Gastrocnemius medialis (tissue), 4 donors: ENCODE data around the gene IDS.

Source experiments
- POLR2A ChIP-seq, 2 donors: fragments of 450-650 bp; IDR thresholded peaks; one replicate each; pipeline ENCODE4 v1.6.1; 2017; ENCODE audit warnings: antibody characterized with exemption in 2 of 2, mild to moderate bottlenecking in 2 of 2, moderate library complexity in 2 of 2
- TF ChIP-seq, protein P1 (sequence below), 5 experiments: fragments of 450-650 bp in 3 of 5; fragments of 200-600 bp in 2 of 5; sonication (generic) in 2 of 5; IDR thresholded peaks in 4 of 5; conservative IDR thresholded peaks in 1 of 5; 1 replicate in 4 of 5; 2 replicates in 1 of 5; pipeline ENCODE4 v1.5.1; 2016 to 2019; ENCODE audit warnings: antibody characterized with exemption in 5 of 5, mild to moderate bottlenecking in 3 of 5, moderate library complexity in 3 of 5

- TF ChIP-seq POLR2A (IDR thresholded peaks at IDR 0.05): no peak
- TF ChIP-seq, protein P1, sequence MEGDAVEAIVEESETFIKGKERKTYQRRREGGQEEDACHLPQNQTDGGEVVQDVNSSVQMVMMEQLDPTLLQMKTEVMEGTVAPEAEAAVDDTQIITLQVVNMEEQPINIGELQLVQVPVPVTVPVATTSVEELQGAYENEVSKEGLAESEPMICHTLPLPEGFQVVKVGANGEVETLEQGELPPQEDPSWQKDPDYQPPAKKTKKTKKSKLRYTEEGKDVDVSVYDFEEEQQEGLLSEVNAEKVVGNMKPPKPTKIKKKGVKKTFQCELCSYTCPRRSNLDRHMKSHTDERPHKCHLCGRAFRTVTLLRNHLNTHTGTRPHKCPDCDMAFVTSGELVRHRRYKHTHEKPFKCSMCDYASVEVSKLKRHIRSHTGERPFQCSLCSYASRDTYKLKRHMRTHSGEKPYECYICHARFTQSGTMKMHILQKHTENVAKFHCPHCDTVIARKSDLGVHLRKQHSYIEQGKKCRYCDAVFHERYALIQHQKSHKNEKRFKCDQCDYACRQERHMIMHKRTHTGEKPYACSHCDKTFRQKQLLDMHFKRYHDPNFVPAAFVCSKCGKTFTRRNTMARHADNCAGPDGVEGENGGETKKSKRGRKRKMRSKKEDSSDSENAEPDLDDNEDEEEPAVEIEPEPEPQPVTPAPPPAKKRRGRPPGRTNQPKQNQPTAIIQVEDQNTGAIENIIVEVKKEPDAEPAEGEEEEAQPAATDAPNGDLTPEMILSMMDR (IDR thresholded peaks at IDR 0.05 in 4 of 5, conservative IDR thresholded peaks at IDR 0.05 in 1 of 5): no peak
Measured at GRCh38 chrX:149487292-149487691, 17.8 kb downstream of the IDS start.
